B cell (primary cell): ENCODE data around the gene EXOC6. TPM values are rescaled to one million over a fixed set of nuclear protein-coding genes. Genes with fewer than 3 reads are reported as not detected.

Experiments used
- ATAC-seq: fragments of 200-7000 bp; cut with Tn5 transposase; one replicate; pipeline ENCODE4 v1.10.0; 2021; ENCODE audit warnings: low read depth, mild to moderate bottlenecking, moderate number of reproducible peaks, moderate library complexity
- CTCF ChIA-PET: fragments of 350-600 bp; sonication (Branson Sonifier 250); formaldehyde crosslinking; loops from one replicate; lab custom pipeline; 2021; ENCODE audit warnings: antibody characterized with exemption, inconsistent platforms; lab: Charles Lee
- POLR2A ChIA-PET: fragments of 350-600 bp; sonication (Branson Sonifier 250); formaldehyde crosslinking; loops from one replicate; lab custom pipeline; 2021; ENCODE audit warnings: antibody characterized with exemption; lab: Charles Lee
- DNase-seq: peaks from one replicate; pipeline ENCODE4 v3.0.0; 2013
- H2AFZ ChIP-seq: 2 replicates; pipeline ENCODE4 v1.6.1; 2012; ENCODE audit warnings: mild to moderate bottlenecking, low read depth, low read length; ENCODE audit not compliant: insufficient read depth, poor library complexity, severe bottlenecking
- H3K27ac ChIP-seq, 2 donors: 1 replicate in 1 of 2; 2 replicates in 1 of 2; pipeline ENCODE4 v1.5.1; 2012 to 2013; ENCODE audit warnings: low read length in 2 of 2, mild to moderate bottlenecking in 2 of 2, moderate library complexity in 1 of 2
- H3K27me3 ChIP-seq, 4 experiments: fragments of 200-600 bp in 1 of 4; sonication (generic) in 1 of 4; replicated peaks in 1 of 4; 1 replicate in 2 of 4; 2 replicates in 2 of 4; pipeline versions ENCODE4 v1.6.1 to v1.7.0; 2013 to 2016; ENCODE audit warnings: low read length in 3 of 4, mild to moderate bottlenecking in 2 of 4, mixed read lengths in 1 of 4, moderate library complexity in 1 of 4; ENCODE audit not compliant: insufficient read depth in 4 of 4, control insufficient read depth in 3 of 4; ENCODE audit errors: control extremely low read depth in 1 of 4
- H3K36me3 ChIP-seq, 2 experiments: replicated peaks in 1 of 2; 1 replicate in 1 of 2; 2 replicates in 1 of 2; pipeline versions ENCODE4 v1.6.1 to v1.7.1; 2013; ENCODE audit warnings: low read length in 1 of 2; ENCODE audit not compliant: insufficient read depth in 2 of 2, control insufficient read depth in 1 of 2; ENCODE audit errors: control extremely low read depth in 1 of 2, extremely low read depth in 1 of 2
- H3K4me1 ChIP-seq, 2 donors: fragments of 200-600 bp in 1 of 2; sonication (generic) in 1 of 2; 1 replicate in 1 of 2; 2 replicates in 1 of 2; pipeline versions ENCODE4 v1.5.1 to v1.6.1; 2013 to 2017; ENCODE audit warnings: low read length in 2 of 2; ENCODE audit not compliant: control insufficient read depth in 2 of 2, insufficient read depth in 2 of 2
- H3K4me2 ChIP-seq: replicated peaks from 2 replicates; pipeline ENCODE3; 2012; ENCODE audit warnings: mild to moderate bottlenecking, low read depth, low read length; ENCODE audit not compliant: poor library complexity, severe bottlenecking
- H3K4me3 ChIP-seq, 5 experiments: fragments of 200-600 bp in 1 of 5; sonication (generic) in 1 of 5; 1 replicate in 3 of 5; 2 replicates in 2 of 5; pipeline versions ENCODE4 v1.5.1 to v1.7.0; 2011 to 2016; ENCODE audit warnings: low read length in 4 of 5, mild to moderate bottlenecking in 4 of 5, low read depth in 2 of 5, control low read depth in 1 of 5, moderate library complexity in 1 of 5; ENCODE audit not compliant: insufficient read depth in 1 of 5; ENCODE audit errors: control extremely low read depth in 1 of 5, extremely low read depth in 1 of 5
- H3K79me2 ChIP-seq: fragments of 200-600 bp; sonication (generic); one replicate; pipeline ENCODE4 v1.6.0; 2016; ENCODE audit warnings: low read length; ENCODE audit not compliant: control insufficient read depth, insufficient read depth
- H3K9ac ChIP-seq: fragments of 200-600 bp; sonication (generic); 2 replicates; pipeline ENCODE4 v1.6.1; 2017; ENCODE audit warnings: mild to moderate bottlenecking, low read length, moderate library complexity
- H3K9me3 ChIP-seq, 3 donors: one replicate each; pipeline versions ENCODE4 v1.6.1 to v1.7.1; 2013; ENCODE audit warnings: low read length in 2 of 3; ENCODE audit not compliant: control insufficient read depth in 2 of 3, insufficient read depth in 1 of 3; ENCODE audit errors: control extremely low read depth in 1 of 3
- H4K20me1 ChIP-seq: 2 replicates; pipeline ENCODE4 v1.6.0; 2012; ENCODE audit warnings: mild to moderate bottlenecking, low read length; ENCODE audit not compliant: insufficient read depth, control insufficient read depth, poor library complexity, severe bottlenecking
- H3K27ac Mint-ChIP-seq: one replicate; pipeline ENCODE4 v1.8.0; 2021; ENCODE audit warnings: mixed read lengths
- H3K27me3 Mint-ChIP-seq: one replicate; pipeline ENCODE4 v1.8.0; 2021; ENCODE audit warnings: mixed read lengths
- H3K4me1 Mint-ChIP-seq: one replicate; pipeline ENCODE4 v1.8.0; 2021; ENCODE audit warnings: mixed read lengths
- H3K4me3 Mint-ChIP-seq: one replicate; pipeline ENCODE4 v1.8.0; 2021; ENCODE audit warnings: mixed read lengths
- H3K9me3 Mint-ChIP-seq: one replicate; pipeline ENCODE4 v1.8.0; 2022; ENCODE audit warnings: mixed read lengths; ENCODE audit not compliant: insufficient read depth
- EZH2 ChIP-seq: IDR thresholded peaks from 2 replicates; pipeline ENCODE4 v1.6.1; 2012; ENCODE audit warnings: borderline replicate concordance, low read depth, mild to moderate bottlenecking, moderate library complexity, low read length; ENCODE audit not compliant: insufficient read depth, poor library complexity, severe bottlenecking
- WGBS: methylation state at CpG from one replicate; pipeline ENCODE4 v1.1.5; 2013; ENCODE audit warnings: missing lambda C conversion rate; ENCODE audit not compliant: insufficient coverage; 5-methylcytosine and 5-hydroxymethylcytosine counted together
- intact Hi-C: fragments of 100-400 bp; cut with micrococcal nuclease; formaldehyde crosslinking; loops from one replicate; pipeline ENCODE4 v1.10.0; 2022
- polyA plus RNA-seq: library from polyadenylated mRNA; depleted of rRNA; stranded (reverse); fragments of >200 nt; gene quantifications from 2 replicates; pipeline ENCODE4 v1.2.3, GENCODE V29; 2012
- total RNA-seq, 2 donors: library from RNA; stranded (reverse); fragments of 120-200 nt in 1 of 2; gene quantifications; 1 replicate in 1 of 2; 2 replicates in 1 of 2; pipeline versions ENCODE4 v1.2.3 to v1.2.4, GENCODE V29; 2013 to 2022
- TF ChIP-seq, protein P1 (sequence below): fragments of 200-600 bp; IDR thresholded peaks from one replicate; pipeline ENCODE4 v1.8.0; 2022; ENCODE audit warnings: antibody characterized with exemption, mild to moderate bottlenecking

EXOC6 gene
- total and polyA plus RNA-seq, 2 donors (not counting 1 experiment from before 2014, with no cell fraction given): 7.9 to 22.6 TPM

DNA sequence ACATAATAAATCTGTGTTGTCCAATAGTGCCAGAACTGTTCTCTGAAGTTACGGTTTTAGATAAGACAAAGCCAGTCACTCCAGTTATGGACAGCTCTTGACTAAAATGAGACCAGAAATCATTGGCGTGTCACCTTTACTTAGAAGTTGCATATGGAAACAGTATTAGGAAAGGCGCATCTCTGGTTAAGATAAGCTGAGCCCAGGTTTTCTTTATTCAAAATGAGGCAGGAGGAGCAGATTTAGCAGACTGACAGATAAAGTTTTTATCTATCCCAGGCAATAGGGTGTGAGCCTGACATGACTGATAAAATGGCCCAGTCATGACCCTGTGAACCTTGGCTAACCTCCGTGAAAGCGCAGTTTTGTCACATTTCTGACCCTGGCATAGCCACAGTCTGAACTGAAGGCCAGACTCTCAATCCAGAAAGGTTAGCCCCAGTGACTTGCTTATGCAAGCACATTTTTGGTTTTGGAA is 229.6 kb downstream of the EXOC6 start:
- no peak overlapping the region for H3K4me2 ChIP-seq
- peaks cover 20% of the 10 kb centered on the region for H3K4me1 Mint-ChIP-seq
- H3K27ac ChIP-seq: no peak overlapping the region
- DNase-seq: no peak
- no peaks in the 10 kb centered on the region for H3K79me2 ChIP-seq
- H3K4me3 Mint-ChIP-seq: no peak overlapping the region
- no peak overlapping the region for H3K27ac Mint-ChIP-seq
- H3K27me3 Mint-ChIP-seq: peaks cover 59% of the 10 kb centered on the region
- no peak for TF ChIP-seq EZH2
- TF ChIP-seq, protein P1, sequence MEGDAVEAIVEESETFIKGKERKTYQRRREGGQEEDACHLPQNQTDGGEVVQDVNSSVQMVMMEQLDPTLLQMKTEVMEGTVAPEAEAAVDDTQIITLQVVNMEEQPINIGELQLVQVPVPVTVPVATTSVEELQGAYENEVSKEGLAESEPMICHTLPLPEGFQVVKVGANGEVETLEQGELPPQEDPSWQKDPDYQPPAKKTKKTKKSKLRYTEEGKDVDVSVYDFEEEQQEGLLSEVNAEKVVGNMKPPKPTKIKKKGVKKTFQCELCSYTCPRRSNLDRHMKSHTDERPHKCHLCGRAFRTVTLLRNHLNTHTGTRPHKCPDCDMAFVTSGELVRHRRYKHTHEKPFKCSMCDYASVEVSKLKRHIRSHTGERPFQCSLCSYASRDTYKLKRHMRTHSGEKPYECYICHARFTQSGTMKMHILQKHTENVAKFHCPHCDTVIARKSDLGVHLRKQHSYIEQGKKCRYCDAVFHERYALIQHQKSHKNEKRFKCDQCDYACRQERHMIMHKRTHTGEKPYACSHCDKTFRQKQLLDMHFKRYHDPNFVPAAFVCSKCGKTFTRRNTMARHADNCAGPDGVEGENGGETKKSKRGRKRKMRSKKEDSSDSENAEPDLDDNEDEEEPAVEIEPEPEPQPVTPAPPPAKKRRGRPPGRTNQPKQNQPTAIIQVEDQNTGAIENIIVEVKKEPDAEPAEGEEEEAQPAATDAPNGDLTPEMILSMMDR: no peak
- H3K9ac ChIP-seq: no peak overlapping the region
- 96% methylated on average over 4 of the region's 5 CpGs for WGBS
- no peak overlapping the region for H3K4me3 ChIP-seq
- intact Hi-C loops: loop anchor here (10.0 kb wide), 1 partner anchor 407 kb away; the partner anchor contains the start of gene MYOF
- H4K20me1 ChIP-seq: no peaks in the 10 kb centered on the region
- H2AFZ ChIP-seq: no peak overlapping the region
- no peak for ATAC-seq
- no peaks in the 10 kb centered on the region for H3K36me3 ChIP-seq
- peaks cover 0 to 52% (median 21%) of the 10 kb centered on the region in 4 experiments for H3K27me3 ChIP-seq
- no peaks in the 10 kb centered on the region for H3K9me3 Mint-ChIP-seq
- H3K4me1 ChIP-seq: peaks cover 24 to 29% of the 10 kb centered on the region in 2 donors
- H3K9me3 ChIP-seq: peaks cover 0 to 16% (median 0%) of the 10 kb centered on the region in 3 donors
- ChIA-PET CTCF (interaction anchor here (0.7 to 1.2 kb wide), 3 partner anchors 10 to 272 kb away, joined by 3 read pairs; no protein-coding TSS in a partner anchor), POLR2A (no interaction called here)

DNA sequence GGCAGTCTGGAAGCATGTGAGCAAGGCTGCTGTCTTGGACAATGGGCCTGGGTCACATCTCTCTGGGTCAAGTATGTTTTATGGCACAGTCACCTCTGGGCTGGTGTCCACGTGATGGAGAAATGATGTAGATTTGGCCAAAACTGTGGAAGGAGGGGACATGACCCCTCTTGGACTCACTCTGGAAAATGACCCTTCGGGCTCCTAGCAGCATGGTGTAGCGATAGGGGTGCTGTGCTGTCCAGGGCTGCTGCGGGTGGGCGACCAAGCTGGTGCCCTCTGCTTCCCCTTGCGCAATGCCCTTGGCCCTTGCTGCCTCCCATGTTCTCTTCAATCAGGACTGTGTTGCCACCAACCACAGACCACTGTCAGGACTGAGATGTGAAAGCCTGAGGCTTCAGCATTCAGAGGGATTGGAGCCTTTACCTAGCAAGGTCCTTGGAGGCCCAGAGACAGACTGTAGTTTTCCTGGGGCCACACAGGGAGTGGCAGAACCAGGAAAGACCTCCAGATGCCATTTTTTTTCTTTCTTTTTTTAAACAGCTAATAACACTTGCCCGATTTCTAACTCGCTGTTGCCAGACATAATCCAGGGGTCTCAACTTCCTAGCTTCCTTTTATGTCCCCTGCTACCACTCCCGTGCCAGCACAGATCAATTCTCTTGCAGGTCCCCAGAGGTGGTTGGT is 231.5 kb downstream of the EXOC6 start:
- Histone ChIP-seq H3K4me3 (no peak overlapping the region), H3K36me3 (no peaks in the 10 kb centered on the region), H4K20me1 (no peaks in the 10 kb centered on the region), H2AFZ (peak overlapping the region; percentile 23), H3K27me3 (peaks cover 0 to 35% (median 15%) of the 10 kb centered on the region in 4 experiments), H3K4me2 (peak overlapping the region; percentile 18), H3K9ac (no peak overlapping the region), H3K27ac (no peak overlapping the region), H3K4me1 (peaks cover 5 to 10% of the 10 kb centered on the region in 2 donors), H3K9me3 (peaks cover 0 to 11% (median 0%) of the 10 kb centered on the region in 3 donors), H3K79me2 (no peaks in the 10 kb centered on the region)
- no peak for ATAC-seq
- CTCF ChIA-PET: interaction anchor here (0.9 to 2.4 kb wide), 10 partner anchors 13 to 402 kb away, joined by 3 to 9 read pairs (median 4); partner anchors contain the start of gene MYOF
- POLR2A ChIA-PET: no interaction called here
- no peak overlapping the region for H3K27ac Mint-ChIP-seq
- WGBS: 67% methylated on average over 8 of the region's 9 CpGs
- H3K4me3 Mint-ChIP-seq: no peak overlapping the region
- intact Hi-C loops: loop anchor here (1.0 to 10.0 kb wide), 2 partner anchors 209 to 405 kb away; partner anchors contain the start of gene MYOF
- H3K9me3 Mint-ChIP-seq: no peaks in the 10 kb centered on the region
- no peak for TF ChIP-seq EZH2
- TF ChIP-seq, protein P1: no peak
- H3K4me1 Mint-ChIP-seq: peaks cover 9% of the 10 kb centered on the region
- DNase-seq: no peak
- peaks cover 56% of the 10 kb centered on the region for H3K27me3 Mint-ChIP-seq
